T-cell (primary cell): ENCODE measurements around the gene LRSAM1. TPM values are rescaled to one million over a fixed set of nuclear protein-coding genes. Genes with fewer than 3 reads are reported as not detected.

Source experiments
- ATAC-seq, 4 experiments: fragments of 200-7000 bp in 3 of 4; fragments of 150-1000 bp in 1 of 4; cut with Tn5 transposase; replicated peaks in 1 of 4; 1 replicate in 3 of 4; 2 replicates in 1 of 4; pipeline ENCODE4 v1.10.0; 2021; ENCODE audit warnings: moderate library complexity in 3 of 4, mild to moderate bottlenecking in 2 of 4, moderate number of reproducible peaks in 1 of 4
- CTCF ChIA-PET, 2 donors: fragments of 300-600 bp; sonication (Branson Sonifier 250); formaldehyde crosslinking; loops; one replicate each; lab custom pipeline; 2022; ENCODE audit warnings: antibody characterized with exemption in 2 of 2; lab: Charles Lee
- POLR2A ChIA-PET, 2 donors: fragments of 300-600 bp; sonication (Branson Sonifier 250); formaldehyde crosslinking; loops; one replicate each; lab custom pipeline; 2022; ENCODE audit warnings: antibody characterized with exemption in 2 of 2; lab: Charles Lee
- DNase-seq, 35 experiments: peaks; one replicate each; pipeline versions ENCODE4 v3.0.0 to v3.0.0-alpha.2; 2013 to 2023
- H3K27ac ChIP-seq: one replicate; pipeline ENCODE4 v1.5.1; 2013; ENCODE audit warnings: low read length
- H3K27me3 ChIP-seq, 2 experiments: replicated peaks in 1 of 2; 1 replicate in 1 of 2; 2 replicates in 1 of 2; pipeline versions ENCODE4 v1.6.1 to v1.7.0; 2013; ENCODE audit warnings: low read length in 1 of 2, mixed read lengths in 1 of 2; ENCODE audit not compliant: control insufficient read depth in 2 of 2, insufficient read depth in 2 of 2; ENCODE audit errors: extremely low read depth in 1 of 2
- H3K36me3 ChIP-seq, 2 donors: 1 replicate in 1 of 2; 2 replicates in 1 of 2; pipeline versions ENCODE4 v1.6.1 to v1.7.0; 2013; ENCODE audit warnings: low read length in 1 of 2; ENCODE audit not compliant: control insufficient read depth in 2 of 2, insufficient read depth in 1 of 2; ENCODE audit errors: extremely low read depth in 1 of 2
- H3K4me1 ChIP-seq, 2 experiments: 1 replicate in 1 of 2; 2 replicates in 1 of 2; pipeline versions ENCODE4 v1.6.1 to v1.7.0; 2013; ENCODE audit warnings: low read length in 2 of 2, mixed read lengths in 1 of 2; ENCODE audit not compliant: insufficient read depth in 2 of 2, control insufficient read depth in 1 of 2; ENCODE audit errors: extremely low read depth in 1 of 2
- H3K4me3 ChIP-seq, 2 donors: 1 replicate in 1 of 2; 2 replicates in 1 of 2; pipeline versions ENCODE4 v1.5.1 to v1.7.0; 2013; ENCODE audit warnings: mild to moderate bottlenecking in 2 of 2, low read length in 1 of 2, moderate library complexity in 1 of 2; ENCODE audit not compliant: control insufficient read depth in 1 of 2; ENCODE audit errors: extremely low read depth in 1 of 2
- H3K9me3 ChIP-seq: 2 replicates; pipeline ENCODE4 v1.7.0; 2013
- H3K27ac Mint-ChIP-seq, 2 donors: one replicate each; pipeline ENCODE4 v1.8.0; 2020 to 2021; ENCODE audit warnings: mild to moderate bottlenecking in 2 of 2, mixed read lengths in 2 of 2
- H3K27me3 Mint-ChIP-seq, 2 donors: one replicate each; pipeline ENCODE4 v1.8.0; 2021 to 2022; ENCODE audit warnings: mixed read lengths in 2 of 2
- H3K36me3 Mint-ChIP-seq: one replicate; pipeline ENCODE4 v1.8.0; 2021; ENCODE audit warnings: mixed read lengths
- H3K4me1 Mint-ChIP-seq, 3 donors: one replicate each; pipeline ENCODE4 v1.8.0; 2020 to 2022; ENCODE audit warnings: mixed read lengths in 3 of 3, mild to moderate bottlenecking in 1 of 3
- H3K4me3 Mint-ChIP-seq, 3 donors: one replicate each; pipeline ENCODE4 v1.8.0; 2020 to 2022; ENCODE audit warnings: mild to moderate bottlenecking in 3 of 3, mixed read lengths in 3 of 3, moderate library complexity in 3 of 3
- H3K9me3 Mint-ChIP-seq, 3 donors: one replicate each; pipeline ENCODE4 v1.8.0; 2020 to 2022; ENCODE audit warnings: mixed read lengths in 3 of 3
- WGBS: methylation state at CpG from one replicate; pipeline ENCODE4 v1.1.5; 2013; ENCODE audit warnings: missing lambda C conversion rate; ENCODE audit not compliant: insufficient coverage; 5-methylcytosine and 5-hydroxymethylcytosine counted together
- total RNA-seq, 35 experiments: library from RNA in 6 of 35; stranded (reverse) in 6 of 35; fragments of 120-200 nt in 1 of 35; gene quantifications; one replicate each; pipeline versions ENCODE4 v1.2.1 to v1.2.4 and lab custom pipeline; 2013 to 2026

The LRSAM1 gene
- 10 to 100 TPM; 17.9 to 30.3 (median 25.1) TPM for total RNA-seq
- 9.4 TPM for total RNA-seq (2013)
- total RNA-seq (lab: John Stamatoyannopoulos, UW): 8.2 to 55.6 (median 31.3) reads per million in 29 experiments

DNA sequence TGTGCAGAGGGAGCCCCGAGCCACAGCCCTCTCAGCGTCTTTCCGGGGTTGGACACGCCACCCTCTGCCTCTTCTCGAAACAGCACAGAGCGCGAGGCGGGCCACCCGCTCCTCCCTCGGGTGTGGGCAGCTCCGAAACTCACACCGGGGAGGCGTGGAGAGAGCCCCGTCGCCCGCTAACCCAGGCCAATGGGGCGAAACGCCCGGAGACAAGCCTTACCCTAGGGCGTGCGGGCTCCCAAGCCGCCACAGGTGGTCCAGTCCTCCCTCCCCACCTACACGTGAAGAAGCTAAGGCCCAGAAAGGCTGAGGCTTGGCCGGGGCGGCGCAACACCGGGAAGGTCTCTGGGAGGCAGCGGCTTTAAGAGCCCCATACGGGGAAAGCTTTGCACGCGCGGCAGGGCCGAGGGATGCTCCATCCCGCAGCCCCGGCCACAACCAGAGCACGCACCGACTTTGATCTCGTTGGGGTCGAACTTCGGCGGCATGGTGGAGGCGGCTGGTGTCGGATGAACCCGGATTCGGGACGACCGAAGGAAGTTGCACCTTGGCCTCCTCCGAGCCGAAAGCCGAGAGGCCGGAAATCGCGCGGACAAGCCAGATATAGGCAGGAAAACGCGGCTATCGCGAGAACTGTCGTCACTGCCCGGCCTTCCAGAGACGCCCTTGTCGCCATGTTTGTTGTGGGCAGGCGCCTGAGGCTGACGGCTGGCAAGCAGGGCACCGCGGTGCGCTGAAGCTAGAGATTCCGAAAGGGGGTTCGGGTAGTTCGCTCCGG is at the start of gene LRSAM1, which contains the start of gene RPL12:
LRSAM1 (plus strand) TSS at position 681 of the 778 bp plus-strand sequence. CDS start 3,018 bp downstream, outside the sequence.
RPL12 (minus strand) TSS at position 577 of the 778 bp plus-strand sequence; CDS start at position 488, 89 bp downstream.
- Histone ChIP-seq H3K4me1 (peaks cover 14 to 39% of the 10 kb centered on the region in 2 experiments), H3K9me3 (no peaks in the 10 kb centered on the region), H3K4me3 (peak within 1 kb of the TSS; percentile 68 to 79), H3K27me3 (no peaks in the 10 kb centered on the region), H3K27ac (peak within 1 kb of the TSS; percentile 88), H3K36me3 (peaks cover 6 to 41% of the 10 kb centered on the region in 2 donors)
- DNase-seq: peak; percentile 90 to 99 (median 97)
- WGBS: under 1% methylated on average over 63 of the region's 71 CpGs
- Mint-ChIP-seq H3K9me3 (no peaks in the 10 kb centered on the region), H3K27ac (peak within 1 kb of the TSS; percentile 95 to 97), H3K36me3 (peaks cover 49% of the 10 kb centered on the region), H3K27me3 (no peaks in the 10 kb centered on the region), H3K4me1 (peaks cover 38 to 53% (median 44%) of the 10 kb centered on the region in 3 donors), H3K4me3 (peak within 1 kb of the TSS; percentile 92 to 94 (median 93))
- ChIA-PET POLR2A (interaction anchor here (0.6 to 1.4 kb wide), 11 partner anchors 13 to 709 kb away, joined by 3 to 5 read pairs (median 3); partner anchors contain the start of genes BBLN (in 1 of the 2), SLC2A8 (in 1 of the 2) and ZNF79 (in 1 of the 2)), CTCF (interaction anchor here in 1 of 2 donors (0.6 to 1.7 kb wide), 4 partner anchors 27 to 284 kb away, joined by 3 to 4 read pairs (median 4); partner anchors contain the start of genes SLC2A8, TOR2A and ZNF79)
- peak; percentile 78 to 80 (median 79) for ATAC-seq

DNA sequence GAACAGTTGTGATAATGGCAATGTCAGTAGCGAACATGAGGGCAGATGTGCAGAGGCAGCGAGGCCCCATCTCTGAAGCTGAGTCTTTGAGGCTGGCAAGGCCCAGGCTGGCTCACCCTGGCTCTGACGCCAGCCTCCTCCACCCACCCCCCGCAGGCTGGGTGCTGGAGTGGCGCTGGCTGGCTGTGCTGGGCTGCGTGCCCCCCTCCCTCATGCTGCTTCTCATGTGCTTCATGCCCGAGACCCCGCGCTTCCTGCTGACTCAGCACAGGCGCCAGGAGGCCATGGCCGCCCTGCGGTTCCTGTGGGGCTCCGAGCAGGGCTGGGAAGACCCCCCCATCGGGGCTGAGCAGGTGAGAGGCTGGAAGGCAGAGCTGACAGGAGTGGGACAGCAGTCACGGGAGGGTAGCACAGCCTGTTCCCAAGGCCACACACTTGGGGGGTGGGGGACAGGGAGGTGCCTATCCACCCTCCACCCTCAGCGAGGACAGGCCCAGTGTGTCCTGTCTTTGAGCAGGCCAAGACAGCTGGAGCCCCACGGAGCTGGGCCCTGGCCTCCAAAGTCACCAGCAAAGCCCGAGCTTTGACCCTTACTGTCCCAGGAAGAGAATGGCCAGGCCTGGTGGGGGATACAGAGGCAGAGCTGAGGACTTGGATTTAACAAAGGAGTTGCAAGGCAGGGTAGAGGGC is 48.8 kb upstream of the LRSAM1 start:
- no peaks in the 10 kb centered on the region for H3K9me3 ChIP-seq
- Mint-ChIP-seq H3K27me3 (peaks cover 47 to 62% of the 10 kb centered on the region in 2 donors), H3K36me3 (no peaks in the 10 kb centered on the region), H3K9me3 (no peaks in the 10 kb centered on the region), H3K4me1 (peaks cover 5 to 8% (median 7%) of the 10 kb centered on the region in 3 donors), H3K4me3 (no peak overlapping the region), H3K27ac (no peak overlapping the region)
- H3K27ac ChIP-seq: no peak overlapping the region
- ATAC-seq (no peak), DNase-seq (no peak)
- ChIA-PET POLR2A (interaction anchor here in 1 of 2 donors (0.7 kb wide), 1 partner anchor 48 kb away, joined by 3 read pairs; no protein-coding TSS in a partner anchor), CTCF (interaction anchor here in 1 of 2 donors (0.7 kb wide), 1 partner anchor 17 kb away, joined by 8 read pairs; no protein-coding TSS in a partner anchor)
- peaks cover 0 to 95% of the 10 kb centered on the region in 2 experiments for H3K27me3 ChIP-seq
- no peaks in the 10 kb centered on the region for H3K36me3 ChIP-seq
- H3K4me3 ChIP-seq: no peak overlapping the region
- H3K4me1 ChIP-seq: peaks cover 0 to 13% of the 10 kb centered on the region in 2 experiments
- WGBS: 74% methylated on average over 9 of the region's 18 CpGs

DNA sequence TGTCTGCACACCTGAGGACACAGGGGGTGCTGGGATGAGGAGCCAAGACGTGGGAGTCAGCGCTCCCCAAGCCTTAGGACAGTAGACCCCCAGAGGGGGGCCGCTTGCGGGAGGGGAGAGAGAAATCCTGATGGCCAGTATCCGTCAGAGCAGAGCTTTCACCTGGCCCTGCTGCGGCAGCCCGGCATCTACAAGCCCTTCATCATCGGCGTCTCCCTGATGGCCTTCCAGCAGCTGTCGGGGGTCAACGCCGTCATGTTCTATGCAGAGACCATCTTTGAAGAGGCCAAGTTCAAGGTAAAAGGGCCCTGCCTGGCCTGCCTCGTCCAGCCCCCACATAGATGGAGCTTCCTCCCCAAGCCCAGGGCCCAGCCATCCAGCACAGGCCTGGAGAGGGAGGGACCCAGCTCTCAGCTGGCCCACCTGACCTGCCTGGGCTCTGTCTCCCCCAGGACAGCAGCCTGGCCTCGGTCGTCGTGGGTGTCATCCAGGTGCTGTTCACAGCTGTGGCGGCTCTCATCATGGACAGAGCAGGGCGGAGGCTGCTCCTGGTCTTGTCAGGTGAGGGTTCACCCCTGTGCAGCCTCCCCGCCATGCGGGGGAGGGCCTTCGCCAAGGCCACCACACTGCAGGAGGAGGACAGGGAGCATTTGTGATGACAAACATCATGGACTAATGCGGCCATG is 47.7 kb upstream of the LRSAM1 start:
- Mint-ChIP-seq H3K4me1 (peaks cover 0 to under 1% (median 0%) of the 10 kb centered on the region in 3 donors), H3K4me3 (no peak overlapping the region), H3K27me3 (peaks cover 39 to 62% of the 10 kb centered on the region in 2 donors), H3K9me3 (no peaks in the 10 kb centered on the region), H3K36me3 (no peaks in the 10 kb centered on the region), H3K27ac (no peak overlapping the region)
- no peak for DNase-seq
- ATAC-seq: no peak
- ChIA-PET CTCF (no interaction called here), POLR2A (interaction anchor here in 1 of 2 donors (0.7 kb wide), 1 partner anchor 47 kb away, joined by 3 read pairs; no protein-coding TSS in a partner anchor)
- H3K27ac ChIP-seq: no peak overlapping the region
- peaks cover 0 to 89% of the 10 kb centered on the region in 2 experiments for H3K27me3 ChIP-seq
- H3K4me3 ChIP-seq: no peak overlapping the region
- peaks cover 0 to 2% of the 10 kb centered on the region in 2 experiments for H3K4me1 ChIP-seq
- no peaks in the 10 kb centered on the region for H3K36me3 ChIP-seq
- WGBS: 92% methylated on average over 21 of the region's 22 CpGs
- H3K9me3 ChIP-seq: no peaks in the 10 kb centered on the region

DNA sequence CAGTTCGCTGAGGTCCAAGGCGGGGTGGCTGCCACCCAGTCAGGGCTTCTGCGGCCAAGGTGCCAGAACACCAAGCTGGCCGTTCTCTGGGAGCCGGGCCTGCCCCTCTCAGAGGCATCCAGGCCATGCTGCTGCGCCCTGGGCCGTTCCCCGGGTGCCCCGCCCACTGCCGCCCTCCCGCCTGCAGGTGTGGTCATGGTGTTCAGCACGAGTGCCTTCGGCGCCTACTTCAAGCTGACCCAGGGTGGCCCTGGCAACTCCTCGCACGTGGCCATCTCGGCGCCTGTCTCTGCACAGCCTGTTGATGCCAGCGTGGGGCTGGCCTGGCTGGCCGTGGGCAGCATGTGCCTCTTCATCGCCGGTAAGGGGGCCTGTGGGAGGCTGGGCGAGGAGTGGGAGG is 46.7 kb upstream of the LRSAM1 start:
- no peaks in the 10 kb centered on the region for H3K9me3 ChIP-seq
- no peak overlapping the region for H3K27ac ChIP-seq
- no peak for ATAC-seq
- ChIA-PET POLR2A (no interaction called here), CTCF (no interaction called here)
- H3K27me3 ChIP-seq: peaks cover 0 to 80% of the 10 kb centered on the region in 2 experiments
- H3K4me3 ChIP-seq: no peak overlapping the region
- Mint-ChIP-seq H3K9me3 (no peaks in the 10 kb centered on the region), H3K4me1 (no peaks in the 10 kb centered on the region), H3K4me3 (no peak overlapping the region), H3K27ac (no peak overlapping the region), H3K27me3 (peaks cover 34 to 54% of the 10 kb centered on the region in 2 donors), H3K36me3 (no peaks in the 10 kb centered on the region)
- no peak for DNase-seq
- H3K36me3 ChIP-seq: no peaks in the 10 kb centered on the region
- WGBS: 96% methylated on average over 21 of the region's 23 CpGs
- no peaks in the 10 kb centered on the region for H3K4me1 ChIP-seq

DNA sequence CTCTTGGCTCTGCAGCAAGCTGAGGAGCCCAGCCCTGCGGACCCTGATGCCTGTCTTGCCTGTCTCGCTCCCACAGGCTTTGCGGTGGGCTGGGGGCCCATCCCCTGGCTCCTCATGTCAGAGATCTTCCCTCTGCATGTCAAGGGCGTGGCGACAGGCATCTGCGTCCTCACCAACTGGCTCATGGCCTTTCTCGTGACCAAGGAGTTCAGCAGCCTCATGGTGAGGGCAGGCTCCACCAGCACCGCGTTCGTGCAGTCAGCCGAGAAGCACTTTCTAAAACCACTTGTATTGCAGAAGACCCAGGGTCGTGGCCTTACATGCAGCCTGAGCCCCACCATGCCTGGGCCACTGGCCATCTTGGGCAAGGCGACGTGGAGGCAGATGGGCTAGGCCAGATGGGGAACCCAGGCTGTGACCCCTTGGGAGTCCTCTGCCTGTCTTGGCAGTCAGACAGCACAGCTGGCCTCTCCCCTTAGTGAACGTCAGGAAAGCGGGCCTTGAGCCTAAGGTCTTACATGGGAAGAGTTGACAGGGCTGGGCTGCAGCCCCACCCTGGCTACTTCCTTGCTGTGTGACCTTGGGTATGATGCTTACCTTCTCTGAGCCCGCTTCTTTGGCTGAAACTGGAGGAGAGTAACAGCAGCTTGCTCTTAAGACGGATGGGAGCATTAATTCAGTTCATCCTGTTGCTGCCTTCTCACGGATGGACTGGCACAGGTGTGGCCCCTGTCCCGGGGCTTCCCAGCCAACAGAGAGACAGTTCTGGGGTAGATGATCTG is 45.8 kb upstream of the LRSAM1 start:
- Mint-ChIP-seq H3K36me3 (no peaks in the 10 kb centered on the region), H3K27ac (no peak overlapping the region), H3K27me3 (peaks cover 33 to 49% of the 10 kb centered on the region in 2 donors), H3K4me1 (no peaks in the 10 kb centered on the region), H3K4me3 (no peak overlapping the region), H3K9me3 (no peaks in the 10 kb centered on the region)
- Histone ChIP-seq H3K36me3 (no peaks in the 10 kb centered on the region), H3K4me1 (no peaks in the 10 kb centered on the region), H3K27me3 (peaks cover 0 to 71% of the 10 kb centered on the region in 2 experiments), H3K9me3 (no peaks in the 10 kb centered on the region), H3K27ac (no peak overlapping the region), H3K4me3 (no peak overlapping the region)
- ChIA-PET CTCF (no interaction called here), POLR2A (no interaction called here)
- DNase-seq (no peak), ATAC-seq (no peak)
- WGBS: 93% methylated on average over 19 of the region's 20 CpGs
